K562 (cell line): ENCODE results near the gene UBE2J2. TPM values are rescaled to one million over a fixed set of nuclear protein-coding genes. Genes with fewer than 3 reads are reported as not detected.
A peak's percentile ranks its signal among the peaks of the same experiment; 100 is the strongest.

ENCODE experiments used
- ATAC-seq: fragments of 200-7000 bp; cut with Tn5 transposase; 3 replicates; pipeline ENCODE4 v1.9.1; 2020; ENCODE audit warnings: moderate library complexity
- BruUV-seq: library from RNA; stranded (reverse); fragments of 400-500 nt; replicated peaks from 2 replicates; lab custom pipeline; 2021; lab: Mats Ljungman, UMichigan
- CTCF ChIA-PET: fragments of 300-600 bp; formaldehyde crosslinking; extraction: SDS; loops from one replicate; lab custom pipeline; 2021; ENCODE audit warnings: low intra/inter-chr PET ratio; lab: Yijun Ruan, JAX
- POLR2A ChIA-PET: fragments of 300-600, 350-650 bp; sonication (Branson Sonifier 250); formaldehyde crosslinking; extraction: SDS; loops from one replicate; lab custom pipeline; 2021; ENCODE audit warnings: antibody characterized with exemption, inconsistent platforms; lab: Yijun Ruan, JAX
- DNase-seq, 4 experiments: peaks; one replicate each; pipeline versions ENCODE4 v3.0.0 to v3.0.0-alpha.2; 2011 to 2018; ENCODE audit warnings: low spot score in 3 of 4, mixed read lengths in 3 of 4; ENCODE audit errors: extremely low read depth in 1 of 4
- FAIRE-seq: peaks from 2 replicates; lab custom pipeline; 2011; peaks lifted over from hg19 to GRCh38; lab: Jason Lieb, UNC
- H2AFZ ChIP-seq: 2 replicates; pipeline ENCODE4 v1.6.0; 2011; ENCODE audit warnings: low read depth, low read length, control low read depth, inconsistent platforms
- H3K27ac ChIP-seq: fragments of 200-600 bp; 3 replicates; pipeline ENCODE4 v1.8.0; 2011; ENCODE audit warnings: low read depth, mild to moderate bottlenecking, control low read depth, inconsistent platforms, low read length, moderate library complexity, mixed read lengths; ENCODE audit errors: extremely low read depth
- H3K27me3 ChIP-seq, 2 experiments: fragments of 300-600 bp in 1 of 2; 2 replicates in 1 of 2; 3 replicates in 1 of 2; pipeline versions ENCODE4 v1.6.0 to v1.8.0; 2011; ENCODE audit warnings: inconsistent platforms in 2 of 2, low read length in 2 of 2, mild to moderate bottlenecking in 1 of 2, mixed read lengths in 1 of 2, moderate library complexity in 1 of 2; ENCODE audit not compliant: control insufficient read depth in 2 of 2, insufficient read depth in 2 of 2
- H3K36me3 ChIP-seq: fragments of 300-600 bp; 3 replicates; pipeline ENCODE4 v1.8.0; 2011; ENCODE audit warnings: mild to moderate bottlenecking, low read length, inconsistent platforms; ENCODE audit not compliant: control insufficient read depth, insufficient read depth
- H3K4me1 ChIP-seq, 2 experiments: fragments of 200-600 bp in 1 of 2; replicated peaks in 1 of 2; 2 replicates in 1 of 2; 3 replicates in 1 of 2; pipeline versions ENCODE4 v1.5.1 to v1.8.0; 2011; ENCODE audit warnings: inconsistent platforms in 2 of 2, low read length in 2 of 2, mild to moderate bottlenecking in 1 of 2, mixed read lengths in 1 of 2, moderate library complexity in 1 of 2; ENCODE audit not compliant: control insufficient read depth in 2 of 2, insufficient read depth in 2 of 2
- H3K4me2 ChIP-seq: 2 replicates; pipeline ENCODE4 v1.6.1; 2011; ENCODE audit warnings: low read length, control low read depth, inconsistent platforms, mixed read lengths; ENCODE audit not compliant: insufficient read depth
- H3K4me3 ChIP-seq: fragments of 200-600 bp; sonication (generic), shearing (Covaris generic); 2 replicates; pipeline ENCODE4 v1.5.1; 2016; ENCODE audit warnings: control low read depth, inconsistent platforms
- H3K79me2 ChIP-seq: fragments of 200-600 bp; 3 replicates; pipeline ENCODE4 v1.8.0; 2011; ENCODE audit warnings: low read length, inconsistent platforms; ENCODE audit not compliant: control insufficient read depth, insufficient read depth
- H3K9ac ChIP-seq, 2 experiments: 2 replicates each; pipeline versions ENCODE4 v1.6.0 to v1.6.1; 2011; ENCODE audit warnings: low read depth in 2 of 2, low read length in 2 of 2, control low read depth in 1 of 2, inconsistent platforms in 1 of 2, mild to moderate bottlenecking in 1 of 2, mixed read lengths in 1 of 2; ENCODE audit not compliant: insufficient read depth in 1 of 2
- H3K9me1 ChIP-seq: one replicate; pipeline ENCODE4 v1.6.0; 2011; ENCODE audit warnings: inconsistent platforms, mild to moderate bottlenecking, low read length, moderate library complexity; ENCODE audit not compliant: control insufficient read depth, insufficient read depth
- H3K9me3 ChIP-seq: replicated peaks from 2 replicates; pipeline ENCODE4 v1.5.1; 2011; ENCODE audit warnings: low read depth, low read length, inconsistent platforms; ENCODE audit not compliant: control insufficient read depth, insufficient read depth
- H4K20me1 ChIP-seq: replicated peaks from 2 replicates; pipeline ENCODE4 v1.6.1; 2011; ENCODE audit warnings: low read length, inconsistent platforms, mixed read lengths; ENCODE audit not compliant: control insufficient read depth, insufficient read depth
- GTF2A2 ChIP-seq: IDR thresholded peaks from 2 replicates; pipeline ENCODE4 v1.6.1; 2016; ENCODE audit warnings: mild to moderate bottlenecking, missing genetic modification characterization, missing compliant biosample characterization
- SIN3A ChIP-seq, 2 experiments: fragments of 150-350 bp in 1 of 2; IDR thresholded peaks; 2 replicates each; pipeline ENCODE4 v1.6.1; 2011 to 2016; ENCODE audit warnings: borderline replicate concordance in 2 of 2, low read depth in 2 of 2, low read length in 2 of 2, mild to moderate bottlenecking in 2 of 2, moderate library complexity in 2 of 2; ENCODE audit not compliant: control insufficient read depth in 1 of 2
- WGBS: fragments of 100-300 bp; shearing (Covaris generic); methylation state at CpG from one replicate; pipeline ENCODE4 v1.1.6; 2016; ENCODE audit warnings: low coverage, mixed read lengths; ENCODE audit not compliant: insufficient coverage; ENCODE audit errors: missing lambda C conversion rate; 5-methylcytosine and 5-hydroxymethylcytosine counted together
- in situ Hi-C: fragments of 300-500 bp; cut with MboI; formaldehyde crosslinking; loops from 4 replicates; pipeline ENCODE4 v1.15.0; 2018; ENCODE audit warnings: inconsistent platforms, mixed read lengths
- intact Hi-C: fragments of 100-400 bp; cut with micrococcal nuclease; formaldehyde crosslinking; loops from 2 replicates; pipeline ENCODE4 v1.14.2; 2022
- polyA plus RNA-seq, 8 experiments: library from polyadenylated mRNA; depleted of rRNA in 4 of 8; stranded (reverse) in 5 of 8; unstranded in 3 of 8; fragments of >200 nt; fragmentation: Nextera tagmentation in 2 of 8; fragmentation: Illumina TruSeq in 1 of 8; extraction: Ambion mirVana in 2 of 8; extraction: Trizol in 1 of 8; gene quantifications; 2 replicates each; pipeline versions ENCODE4 v1.2.1 to v1.2.3, GENCODE V29; 2011 to 2014; ENCODE audit warnings: inconsistent platforms in 1 of 8, missing spikeins in 1 of 8
- total RNA-seq, 7 experiments: library from RNA; depleted of rRNA in 6 of 7; stranded (reverse); fragments of >200 nt in 6 of 7; fragmentation: Illumina TruSeq in 2 of 7; extraction: Trizol in 2 of 7; gene quantifications; 2 replicates each; pipeline versions ENCODE4 v1.2.1 to v1.2.3, GENCODE V29; 2011 to 2021; ENCODE audit warnings: low replicate concordance in 1 of 7

The UBE2J2 gene
- total and polyA plus RNA-seq, 9 of the 15 experiments (the other 6 are each of a cell fraction or from before 2014, with no cell fraction given) = 0.93 to 112 (median 75.5) TPM

DNA sequence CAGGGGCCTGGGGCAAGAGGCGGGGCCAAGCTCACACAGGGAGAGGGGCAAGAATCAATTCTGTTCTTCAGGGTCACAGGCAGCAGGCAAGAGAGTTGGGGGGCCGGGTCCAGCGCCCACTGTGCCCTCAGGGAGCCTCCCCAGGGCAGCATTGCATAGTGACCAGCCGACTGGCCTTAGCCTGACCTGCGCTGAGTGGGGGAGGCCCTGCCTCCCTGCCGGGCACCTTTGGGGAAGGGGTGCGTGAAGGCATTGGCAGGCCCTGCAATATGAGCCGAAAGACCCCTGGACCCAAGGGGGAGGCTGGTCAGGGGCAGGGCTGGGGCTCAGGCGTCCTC, 18.8 kb upstream of the UBE2J2 start:
- intact Hi-C loops = loop anchor here (2.0 to 10.0 kb wide), 2 partner anchors 176 to 308 kb away; partner anchors contain the start of genes C1orf159 and PERM1
- ChIA-PET POLR2A (interaction anchor here (0.6 to 1.5 kb wide), 7 partner anchors 12 to 24 kb away, joined by 3 to 6 read pairs (median 3); partner anchors contain the start of gene SCNN1D), CTCF (interaction anchor here (0.5 to 1.3 kb wide), 4 partner anchors 170 to 404 kb away, joined by 4 to 6 read pairs (median 6); no protein-coding TSS in a partner anchor)
- whole genome bisulfite sequencing = 77% methylated on average over 8 of the region's 9 CpGs
- no peak overlapping the region for H2AFZ ChIP-seq
- H3K36me3 ChIP-seq = peaks cover 10% of the 10 kb centered on the region; the same call in 1 of the 3 replicates
- H3K9me1 ChIP-seq = peaks cover 8% of the 10 kb centered on the region
- H3K27me3 ChIP-seq = peaks cover under 1 to 14% of the 10 kb centered on the region in 2 experiments; a peak in 3 of 5 replicates
- H3K9ac ChIP-seq = no peak overlapping the region
- DNase-seq = no peak
- H3K4me3 ChIP-seq = no peak overlapping the region
- no peak for ATAC-seq
- no peak for FAIRE-seq
- H3K4me2 ChIP-seq = no peak overlapping the region
- in situ Hi-C loops = no loop called here
- no peak for TF ChIP-seq GTF2A2 (tag)
- TF ChIP-seq SIN3A (IDR thresholded peaks at IDR 0.05; ENCODE audit: borderline replicate concordance in 2 of 2, control insufficient read depth in 1 of 2, low read depth in 2 of 2, low read length in 2 of 2) = 0 out of 4 replicates have a peak, but pooled peaks of 1 of the 2 experiments have one; percentile 2
- peaks cover 5 to 81% of the 10 kb centered on the region in 2 experiments; a peak in 3 of 5 replicates for H3K4me1 ChIP-seq
- no TSS peak for BruUV-seq
- H3K27ac ChIP-seq = no peak overlapping the region
- H3K79me2 ChIP-seq = no peaks in the 10 kb centered on the region
- H3K9me3 ChIP-seq = no peaks in the 10 kb centered on the region
- peaks cover 16% of the 10 kb centered on the region; the same call in 1 of the 2 replicates for H4K20me1 ChIP-seq
